OCI-LY1 (cell line): Measurements from ENCODE around the gene BHMT2.

ENCODE experiments used
- H2AFZ ChIP-seq: fragments of 200-600 bp; sonication (generic), shearing (Covaris generic); 2 replicates; pipeline ENCODE4 v1.6.0; 2014; ENCODE audit warnings: antibody characterized with exemption, mild to moderate bottlenecking, low read length
- H3F3A ChIP-seq: fragments of 200-600 bp; sonication (generic), shearing (Covaris generic); 2 replicates; pipeline ENCODE4 v1.6.0; 2014; ENCODE audit warnings: mild to moderate bottlenecking, antibody characterized with exemption, low read length, moderate library complexity; ENCODE audit not compliant: insufficient read depth
- H3K27ac ChIP-seq: fragments of 200-600 bp; sonication (generic); 2 replicates; pipeline ENCODE4 v1.5.1; 2014; ENCODE audit warnings: low read length, mixed run types, mild to moderate bottlenecking, low read depth; ENCODE audit not compliant: poor library complexity, severe bottlenecking
- H3K27me3 ChIP-seq: fragments of 200-600 bp; sonication (generic); 2 replicates; pipeline ENCODE4 v1.6.0; 2014; ENCODE audit warnings: antibody characterized with exemption, mild to moderate bottlenecking, low read length, moderate library complexity; ENCODE audit not compliant: insufficient read depth
- H3K36me3 ChIP-seq: fragments of 200-600 bp; sonication (generic); 2 replicates; pipeline ENCODE4 v1.6.1; 2014; ENCODE audit warnings: mild to moderate bottlenecking, antibody characterized with exemption, low read length, moderate library complexity, mixed read lengths; ENCODE audit not compliant: insufficient read depth
- H3K4me1 ChIP-seq: fragments of 200-600 bp; sonication (generic); 2 replicates; pipeline ENCODE4 v1.5.1; 2014; ENCODE audit warnings: mild to moderate bottlenecking, low read length, moderate library complexity; ENCODE audit not compliant: insufficient read depth, severe bottlenecking
- H3K4me2 ChIP-seq: fragments of 200-600 bp; sonication (generic), shearing (Covaris generic); 2 replicates; pipeline ENCODE4 v1.6.1; 2014; ENCODE audit warnings: low read length
- H3K4me3 ChIP-seq: fragments of 200-600 bp; sonication (generic); 2 replicates; pipeline ENCODE4 v1.5.1; 2014; ENCODE audit warnings: low read length, low read depth, mild to moderate bottlenecking, mixed read lengths; ENCODE audit not compliant: poor library complexity, severe bottlenecking
- H3K79me2 ChIP-seq: fragments of 200-600 bp; shearing (Covaris generic); 2 replicates; pipeline ENCODE4 v1.6.1; 2016; ENCODE audit warnings: mixed run types, low read length, mixed read lengths; ENCODE audit not compliant: insufficient read depth
- H3K9ac ChIP-seq: fragments of 200-600 bp; sonication (generic), shearing (Covaris generic); 2 replicates; pipeline ENCODE4 v1.6.1; 2014; ENCODE audit warnings: mild to moderate bottlenecking, low read length, mixed read lengths
- H3K9me2 ChIP-seq: fragments of 200-600 bp; sonication (generic), shearing (Covaris generic); 2 replicates; pipeline ENCODE4 v1.6.1; 2014; ENCODE audit warnings: low read depth, mild to moderate bottlenecking, low read length, mixed read lengths
- H3K9me3 ChIP-seq: fragments of 200-600 bp; shearing (Covaris generic); 2 replicates; pipeline ENCODE4 v1.6.1; 2014; ENCODE audit warnings: low read length, mixed read lengths
- H4K20me1 ChIP-seq: fragments of 200-600 bp; sonication (generic), shearing (Covaris generic); 2 replicates; pipeline ENCODE4 v1.6.0; 2016; ENCODE audit warnings: mild to moderate bottlenecking, low read length; ENCODE audit not compliant: insufficient read depth
- EZH2 ChIP-seq: fragments of 200-600 bp; sonication (generic), shearing (Covaris generic); IDR thresholded peaks from 2 replicates; pipeline ENCODE4 v1.8.0; 2017; ENCODE audit warnings: borderline replicate concordance, mixed run types, mild to moderate bottlenecking, antibody characterized with exemption, low read length, moderate library complexity, mixed read lengths
- TF ChIP-seq, protein P1 (sequence below): fragments of 200-600 bp; sonication (generic), shearing (Covaris generic); IDR thresholded peaks from 2 replicates; pipeline ENCODE4 v1.5.1; 2017; ENCODE audit warnings: mild to moderate bottlenecking, antibody characterized with exemption, low read length, moderate library complexity, mixed read lengths

Gene BHMT2

DNA sequence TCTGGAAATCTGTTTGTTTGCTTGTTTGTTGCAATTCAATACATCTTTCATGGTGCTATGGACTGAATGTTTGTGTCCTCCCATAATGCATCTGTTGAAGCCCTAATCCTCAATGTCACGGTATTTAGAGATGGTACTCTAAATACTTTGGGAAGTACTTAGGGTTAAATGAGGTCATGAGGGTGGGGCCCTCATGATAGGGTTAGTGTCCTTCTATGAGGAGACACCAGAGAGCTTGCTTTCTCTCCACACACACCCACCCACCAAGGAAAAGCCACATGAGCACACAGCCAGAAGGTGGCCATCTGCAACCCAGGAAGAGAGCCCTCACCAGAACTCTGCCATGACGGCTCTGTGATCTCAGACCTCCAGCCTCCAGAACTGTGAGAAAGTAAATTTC is 32.8 kb upstream of the BHMT2 start:
- H3K9me3 ChIP-seq: no peaks in the 10 kb centered on the region
- no peaks in the 10 kb centered on the region for H3K79me2 ChIP-seq
- peaks cover 8% of the 10 kb centered on the region; the same call in 1 of the 2 replicates for H3K27me3 ChIP-seq
- no peaks in the 10 kb centered on the region for H3F3A ChIP-seq
- no peak overlapping the region for H3K4me2 ChIP-seq
- no peak overlapping the region for H3K27ac ChIP-seq
- H2AFZ ChIP-seq: no peak overlapping the region
- TF ChIP-seq EZH2: no peak
- TF ChIP-seq, protein P1, sequence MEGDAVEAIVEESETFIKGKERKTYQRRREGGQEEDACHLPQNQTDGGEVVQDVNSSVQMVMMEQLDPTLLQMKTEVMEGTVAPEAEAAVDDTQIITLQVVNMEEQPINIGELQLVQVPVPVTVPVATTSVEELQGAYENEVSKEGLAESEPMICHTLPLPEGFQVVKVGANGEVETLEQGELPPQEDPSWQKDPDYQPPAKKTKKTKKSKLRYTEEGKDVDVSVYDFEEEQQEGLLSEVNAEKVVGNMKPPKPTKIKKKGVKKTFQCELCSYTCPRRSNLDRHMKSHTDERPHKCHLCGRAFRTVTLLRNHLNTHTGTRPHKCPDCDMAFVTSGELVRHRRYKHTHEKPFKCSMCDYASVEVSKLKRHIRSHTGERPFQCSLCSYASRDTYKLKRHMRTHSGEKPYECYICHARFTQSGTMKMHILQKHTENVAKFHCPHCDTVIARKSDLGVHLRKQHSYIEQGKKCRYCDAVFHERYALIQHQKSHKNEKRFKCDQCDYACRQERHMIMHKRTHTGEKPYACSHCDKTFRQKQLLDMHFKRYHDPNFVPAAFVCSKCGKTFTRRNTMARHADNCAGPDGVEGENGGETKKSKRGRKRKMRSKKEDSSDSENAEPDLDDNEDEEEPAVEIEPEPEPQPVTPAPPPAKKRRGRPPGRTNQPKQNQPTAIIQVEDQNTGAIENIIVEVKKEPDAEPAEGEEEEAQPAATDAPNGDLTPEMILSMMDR: no peak
- no peaks in the 10 kb centered on the region for H3K9me2 ChIP-seq
- no peaks in the 10 kb centered on the region for H3K4me1 ChIP-seq
- H4K20me1 ChIP-seq: no peaks in the 10 kb centered on the region
- H3K4me3 ChIP-seq: no peak overlapping the region
- H3K9ac ChIP-seq: no peak overlapping the region
- no peaks in the 10 kb centered on the region for H3K36me3 ChIP-seq

DNA sequence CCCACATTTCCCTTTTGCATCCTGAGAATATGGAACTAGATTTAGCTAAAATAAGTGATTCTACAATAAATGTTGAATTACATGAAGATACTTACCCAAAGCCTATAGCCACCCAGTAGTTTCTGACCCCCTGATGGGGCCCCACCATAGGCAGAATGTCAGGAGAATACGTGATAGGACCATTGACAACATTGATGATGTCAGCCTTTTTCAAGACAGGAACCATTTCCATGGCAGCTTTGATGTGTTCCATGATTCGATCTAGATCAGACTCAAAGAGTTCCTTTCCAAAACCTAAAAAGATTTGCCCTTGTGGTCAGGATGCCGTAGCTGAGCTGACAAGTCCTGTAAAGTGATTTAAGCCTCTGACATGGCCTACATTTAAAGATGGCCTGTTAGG is 27.4 kb upstream of the BHMT2 start:
- no peaks in the 10 kb centered on the region for H3K9me3 ChIP-seq
- no peak overlapping the region for H3K4me2 ChIP-seq
- no peak overlapping the region for H3K9ac ChIP-seq
- no peaks in the 10 kb centered on the region for H3K36me3 ChIP-seq
- H3K27me3 ChIP-seq: no peaks in the 10 kb centered on the region; the same call in 1 of the 2 replicates
- H3K27ac ChIP-seq: no peak overlapping the region
- H3K79me2 ChIP-seq: no peaks in the 10 kb centered on the region
- no peak overlapping the region for H3K4me3 ChIP-seq
- TF ChIP-seq, protein P1: no peak
- no peak for TF ChIP-seq EZH2
- H3K4me1 ChIP-seq: no peaks in the 10 kb centered on the region
- no peaks in the 10 kb centered on the region for H3F3A ChIP-seq
- no peak overlapping the region for H2AFZ ChIP-seq
- H4K20me1 ChIP-seq: no peaks in the 10 kb centered on the region
- H3K9me2 ChIP-seq: no peaks in the 10 kb centered on the region

DNA sequence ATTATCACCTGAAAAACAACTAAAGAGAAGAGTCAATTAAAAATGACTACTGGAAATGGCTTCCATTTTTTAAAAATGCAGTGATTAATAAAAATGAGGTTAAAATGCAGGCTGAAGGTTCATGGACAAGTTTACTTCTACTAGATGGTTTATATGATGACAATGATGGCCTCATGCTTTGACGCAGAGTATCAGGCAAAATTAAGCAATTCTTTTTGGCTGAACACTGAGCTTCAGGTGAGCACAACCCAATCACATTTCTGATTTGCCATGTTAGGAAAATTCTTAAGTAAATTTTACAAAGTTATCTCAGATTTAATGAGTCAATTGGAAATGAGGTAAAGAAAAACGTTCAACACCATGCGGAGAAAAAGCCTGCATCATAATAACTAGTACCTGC is 22.4 kb upstream of the BHMT2 start:
- Histone ChIP-seq H3K27ac (no peak overlapping the region), H3K4me1 (no peaks in the 10 kb centered on the region), H3K9me3 (no peaks in the 10 kb centered on the region), H3K9ac (no peak overlapping the region), H3K27me3 (no peaks in the 10 kb centered on the region; the same call in 1 of the 2 replicates), H3K36me3 (no peaks in the 10 kb centered on the region), H3K9me2 (no peaks in the 10 kb centered on the region), H2AFZ (no peak overlapping the region), H3K79me2 (no peaks in the 10 kb centered on the region), H3F3A (no peaks in the 10 kb centered on the region), H4K20me1 (no peaks in the 10 kb centered on the region), H3K4me3 (no peak overlapping the region), H3K4me2 (no peak overlapping the region)
- TF ChIP-seq EZH2: no peak
- TF ChIP-seq, protein P1: no peak
